ENCODE results near the gene CAMSAP2.
A peak's percentile ranks its signal among the peaks of the same experiment; 100 is the strongest.

The CAMSAP2 gene

GRCh38 chr1:200738327-200738948 lies at the start of gene CAMSAP2:
Gene CAMSAP2 (plus strand): TSS chr1:200738893. CDS start chr1:200739828, 935 bp downstream.
- H3K27ac Mint-ChIP-seq = peak within 1 kb of the TSS; percentile 29
- H3K9me3 Mint-ChIP-seq = no peaks in the 10 kb centered on the region
- DNase-seq (ENCODE audit: low spot score) = peak; percentile 58
- peaks cover 50% of the 10 kb centered on the region for H3K27me3 Mint-ChIP-seq (ENCODE audit: low read depth)
- H3K36me3 Mint-ChIP-seq (ENCODE audit: low read depth) = no peaks in the 10 kb centered on the region
- H3K4me1 Mint-ChIP-seq (ENCODE audit: low read depth) = peaks cover 10% of the 10 kb centered on the region
- peak within 1 kb of the TSS; percentile 90 for H3K4me3 Mint-ChIP-seq

- no peaks in the 10 kb centered on the region for H3K4me1 Mint-ChIP-seq (ENCODE audit: low read depth)
- no peaks in the 10 kb centered on the region for H3K9me3 Mint-ChIP-seq
- no peaks in the 10 kb centered on the region for H3K36me3 Mint-ChIP-seq (ENCODE audit: low read depth)
- H3K27ac Mint-ChIP-seq = no peak overlapping the region
- peaks cover 19% of the 10 kb centered on the region for H3K27me3 Mint-ChIP-seq (ENCODE audit: low read depth)
- no peak overlapping the region for H3K4me3 Mint-ChIP-seq
- no peak for DNase-seq (ENCODE audit: low spot score)
These were observed 46.4 kb upstream of the CAMSAP2 start for GRCh38 chr1:200692316-200692715.

GRCh38 chr1:200693327-200693726 lies 45.4 kb upstream of the CAMSAP2 start:
- Mint-ChIP-seq H3K36me3 (ENCODE audit: low read depth) (no peaks in the 10 kb centered on the region), H3K4me3 (no peak overlapping the region), H3K4me1 (ENCODE audit: low read depth) (no peaks in the 10 kb centered on the region), H3K9me3 (no peaks in the 10 kb centered on the region), H3K27me3 (ENCODE audit: low read depth) (peaks cover 27% of the 10 kb centered on the region), H3K27ac (no peak overlapping the region)
- no peak for DNase-seq (ENCODE audit: low spot score)

GRCh38 chr1:200694738-200695137 lies 44.0 kb upstream of the CAMSAP2 start:
- Mint-ChIP-seq H3K27ac (no peak overlapping the region), H3K9me3 (no peaks in the 10 kb centered on the region), H3K36me3 (ENCODE audit: low read depth) (no peaks in the 10 kb centered on the region), H3K27me3 (ENCODE audit: low read depth) (peaks cover 31% of the 10 kb centered on the region), H3K4me3 (no peak overlapping the region), H3K4me1 (ENCODE audit: low read depth) (no peaks in the 10 kb centered on the region)
- DNase-seq (ENCODE audit: low spot score) = no peak

- no peaks in the 10 kb centered on the region for H3K4me1 Mint-ChIP-seq (ENCODE audit: low read depth)
These were observed 38.8 kb upstream of the CAMSAP2 start for GRCh38 chr1:200699871-200700270.

GRCh38 chr1:200704986-200705500 lies 33.6 kb upstream of the CAMSAP2 start:
- Mint-ChIP-seq H3K4me1 (ENCODE audit: low read depth) (no peaks in the 10 kb centered on the region), H3K4me3 (no peak overlapping the region), H3K27ac (no peak overlapping the region), H3K27me3 (ENCODE audit: low read depth) (peaks cover 21% of the 10 kb centered on the region), H3K36me3 (ENCODE audit: low read depth) (no peaks in the 10 kb centered on the region), H3K9me3 (no peaks in the 10 kb centered on the region)
- no peak for DNase-seq (ENCODE audit: low spot score)

More at GRCh38 chr1:200699871-200700270, 38.8 kb upstream of the CAMSAP2 start:
- no peaks in the 10 kb centered on the region for H3K9me3 Mint-ChIP-seq
- peaks cover 27% of the 10 kb centered on the region for H3K27me3 Mint-ChIP-seq (ENCODE audit: low read depth)
- H3K4me3 Mint-ChIP-seq = no peak overlapping the region
- DNase-seq (ENCODE audit: low spot score) = no peak
- no peaks in the 10 kb centered on the region for H3K36me3 Mint-ChIP-seq (ENCODE audit: low read depth)
- no peak overlapping the region for H3K27ac Mint-ChIP-seq

GRCh38 chr1:200706111-200706814 lies 32.4 kb upstream of the CAMSAP2 start:
- H3K27me3 Mint-ChIP-seq (ENCODE audit: low read depth) = peaks cover 21% of the 10 kb centered on the region
- H3K36me3 Mint-ChIP-seq (ENCODE audit: low read depth) = no peaks in the 10 kb centered on the region
- H3K4me3 Mint-ChIP-seq = no peak overlapping the region
- no peaks in the 10 kb centered on the region for H3K4me1 Mint-ChIP-seq (ENCODE audit: low read depth)
- H3K27ac Mint-ChIP-seq = no peak overlapping the region
- no peaks in the 10 kb centered on the region for H3K9me3 Mint-ChIP-seq
- DNase-seq (ENCODE audit: low spot score) = no peak

- H3K9me3 Mint-ChIP-seq = no peaks in the 10 kb centered on the region
- H3K36me3 Mint-ChIP-seq (ENCODE audit: low read depth) = no peaks in the 10 kb centered on the region
- no peaks in the 10 kb centered on the region for H3K4me1 Mint-ChIP-seq (ENCODE audit: low read depth)
- H3K27me3 Mint-ChIP-seq (ENCODE audit: low read depth) = peaks cover 20% of the 10 kb centered on the region
- no peak overlapping the region for H3K27ac Mint-ChIP-seq
- DNase-seq (ENCODE audit: low spot score) = no peak
- no peak overlapping the region for H3K4me3 Mint-ChIP-seq
These were observed 31.6 kb upstream of the CAMSAP2 start for GRCh38 chr1:200707116-200707515.

GRCh38 chr1:200708161-200708560 lies 30.5 kb upstream of the CAMSAP2 start:
- Mint-ChIP-seq H3K4me1 (ENCODE audit: low read depth) (no peaks in the 10 kb centered on the region), H3K36me3 (ENCODE audit: low read depth) (no peaks in the 10 kb centered on the region), H3K27ac (no peak overlapping the region), H3K4me3 (no peak overlapping the region), H3K27me3 (ENCODE audit: low read depth) (peaks cover 17% of the 10 kb centered on the region), H3K9me3 (no peaks in the 10 kb centered on the region)
- DNase-seq (ENCODE audit: low spot score) = no peak

- Mint-ChIP-seq H3K27ac (no peak overlapping the region), H3K9me3 (no peaks in the 10 kb centered on the region), H3K4me1 (ENCODE audit: low read depth) (no peaks in the 10 kb centered on the region), H3K36me3 (ENCODE audit: low read depth) (no peaks in the 10 kb centered on the region), H3K27me3 (ENCODE audit: low read depth) (peaks cover 21% of the 10 kb centered on the region), H3K4me3 (no peak overlapping the region)
- no peak for DNase-seq (ENCODE audit: low spot score)
These were observed 29.9 kb upstream of the CAMSAP2 start for GRCh38 chr1:200708769-200709168.

GRCh38 chr1:200710166-200710565 lies 28.5 kb upstream of the CAMSAP2 start:
- H3K27me3 Mint-ChIP-seq (ENCODE audit: low read depth) = peaks cover 22% of the 10 kb centered on the region
- H3K36me3 Mint-ChIP-seq (ENCODE audit: low read depth) = no peaks in the 10 kb centered on the region
- H3K27ac Mint-ChIP-seq = no peak overlapping the region
- no peaks in the 10 kb centered on the region for H3K9me3 Mint-ChIP-seq
- H3K4me3 Mint-ChIP-seq = no peak overlapping the region
- no peaks in the 10 kb centered on the region for H3K4me1 Mint-ChIP-seq (ENCODE audit: low read depth)
- no peak for DNase-seq (ENCODE audit: low spot score)

GRCh38 chr1:200714504-200715187 lies 24.0 kb upstream of the CAMSAP2 start:
- H3K36me3 Mint-ChIP-seq (ENCODE audit: low read depth) = no peaks in the 10 kb centered on the region
- H3K4me1 Mint-ChIP-seq (ENCODE audit: low read depth) = no peaks in the 10 kb centered on the region
- H3K27ac Mint-ChIP-seq = no peak overlapping the region
- no peaks in the 10 kb centered on the region for H3K9me3 Mint-ChIP-seq
- peaks cover 31% of the 10 kb centered on the region for H3K27me3 Mint-ChIP-seq (ENCODE audit: low read depth)
- no peak overlapping the region for H3K4me3 Mint-ChIP-seq
- no peak for DNase-seq (ENCODE audit: low spot score)

- peaks cover 34% of the 10 kb centered on the region for H3K27me3 Mint-ChIP-seq (ENCODE audit: low read depth)
- H3K4me1 Mint-ChIP-seq (ENCODE audit: low read depth) = no peaks in the 10 kb centered on the region
- H3K4me3 Mint-ChIP-seq = no peak overlapping the region
- no peaks in the 10 kb centered on the region for H3K9me3 Mint-ChIP-seq
- DNase-seq (ENCODE audit: low spot score) = no peak
- no peak overlapping the region for H3K27ac Mint-ChIP-seq
- H3K36me3 Mint-ChIP-seq (ENCODE audit: low read depth) = no peaks in the 10 kb centered on the region
These were observed 18.5 kb upstream of the CAMSAP2 start for GRCh38 chr1:200720199-200720598.

- Mint-ChIP-seq H3K27me3 (ENCODE audit: low read depth) (peaks cover 21% of the 10 kb centered on the region), H3K4me3 (no peak overlapping the region), H3K4me1 (ENCODE audit: low read depth) (no peaks in the 10 kb centered on the region), H3K36me3 (ENCODE audit: low read depth) (no peaks in the 10 kb centered on the region), H3K27ac (no peak overlapping the region), H3K9me3 (no peaks in the 10 kb centered on the region)
- DNase-seq (ENCODE audit: low spot score) = no peak
These were observed 14.6 kb upstream of the CAMSAP2 start for GRCh38 chr1:200724064-200724463.

All from T-helper 2 cell treated with Interferon-gamma antibody and Interleukin-4, amounts not matched to agents 5 μg/mL and 100 μg/mL, for 36 hours (primary cell).